Activated CD8-positive, alpha-beta memory T cell treated with anti-CD3 and anti-CD28 coated beads for 24 hours (primary cell): Measurements from ENCODE around the gene KLHL7.
"Not testable (repeated sequence)": the region's sequence is repeated elsewhere in the genome, so short reads cannot be mapped to it uniquely, and the experiment has no call there.

Source experiments
- DNase-seq: peaks from one replicate; pipeline ENCODE4 v3.0.0-alpha.2; 2020

Gene KLHL7

GRCh38 chr7:23183279-23184012 is 77.9 kb downstream of the KLHL7 start:
- DNase-seq, result no peak

GRCh38 chr7:23184291-23184690 is 78.7 kb downstream of the KLHL7 start:
- DNase-seq, result no peak

- no peak for DNase-seq
These were observed 79.2 kb downstream of the KLHL7 start for GRCh38 chr7:23184709-23185359.

GRCh38 chr7:23185980-23186379 is 80.4 kb downstream of the KLHL7 start:
- no peak for DNase-seq

DNA sequence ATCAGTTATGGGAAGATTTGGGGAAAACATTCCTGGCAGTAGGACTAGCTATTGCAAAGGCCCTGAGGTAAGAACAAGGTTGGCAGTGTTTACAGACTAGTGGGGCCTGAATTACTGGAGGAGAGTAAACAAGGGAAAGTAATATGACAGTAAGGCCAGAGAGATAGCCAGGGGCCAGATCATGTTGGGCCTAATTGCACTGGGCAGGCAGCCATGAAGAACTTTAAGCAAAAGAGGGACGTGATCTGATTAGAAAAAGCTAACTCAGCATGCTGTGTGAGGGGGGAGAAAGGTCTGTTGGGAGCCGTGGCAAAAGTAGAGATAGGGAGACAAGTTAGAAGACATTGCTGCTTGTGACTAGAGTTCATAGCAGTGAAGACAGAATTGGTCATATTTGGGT is 85.4 kb downstream of the KLHL7 start:
- DNase-seq, result no peak

GRCh38 chr7:23193650-23194227 is 88.2 kb downstream of the KLHL7 start:
- DNase-seq, result not testable (repeated sequence)

- no peak for DNase-seq
These were observed 90.7 kb downstream of the KLHL7 start for GRCh38 chr7:23196306-23196705.

DNA sequence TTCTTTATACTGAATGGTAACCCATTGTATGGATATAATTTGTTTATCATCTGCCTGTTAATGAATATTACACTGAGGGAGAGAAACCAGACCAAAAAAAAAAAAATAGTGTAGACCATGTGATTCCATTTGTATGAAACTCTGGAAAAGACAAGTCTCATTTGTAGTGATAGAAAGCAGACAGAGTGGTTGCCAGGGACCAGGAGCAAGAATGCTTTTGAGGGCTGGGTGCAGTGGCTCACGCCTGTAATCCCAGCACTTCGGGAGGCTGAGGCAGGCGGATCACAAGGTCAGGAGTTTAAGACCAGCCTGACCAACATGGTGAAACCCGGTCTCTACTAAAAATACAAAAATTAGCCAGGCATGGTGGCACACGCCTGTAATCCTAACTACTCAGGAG is 92.2 kb downstream of the KLHL7 start:
- DNase-seq, result not testable (repeated sequence)

- DNase-seq, result no peak
These were observed 94.7 kb downstream of the KLHL7 start for GRCh38 chr7:23200331-23200730.

DNA sequence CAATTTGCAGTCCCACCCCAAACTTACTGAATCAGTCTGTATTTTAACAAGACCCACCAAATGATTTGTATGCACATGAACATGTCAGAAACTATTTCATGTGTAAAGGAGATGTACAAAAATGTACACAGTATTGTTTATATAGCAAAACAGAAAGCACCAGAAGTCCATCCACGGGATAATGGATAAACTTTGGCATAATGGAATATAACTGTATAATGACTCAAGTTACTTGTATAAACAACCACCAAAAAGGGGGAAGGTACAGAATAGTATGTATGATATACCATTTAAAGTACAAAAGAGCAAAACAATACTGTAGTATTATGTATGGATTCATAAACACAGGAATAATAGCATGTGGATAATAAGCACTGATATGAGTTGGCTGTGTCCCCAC is 98.7 kb downstream of the KLHL7 start:
- no peak for DNase-seq

- no peak for DNase-seq
These were observed 100.0 kb downstream of the KLHL7 start for GRCh38 chr7:23205577-23205908.

GRCh38 chr7:23205909-23206767 is 100.6 kb downstream of the KLHL7 start:
- DNase-seq, result no peak

DNA sequence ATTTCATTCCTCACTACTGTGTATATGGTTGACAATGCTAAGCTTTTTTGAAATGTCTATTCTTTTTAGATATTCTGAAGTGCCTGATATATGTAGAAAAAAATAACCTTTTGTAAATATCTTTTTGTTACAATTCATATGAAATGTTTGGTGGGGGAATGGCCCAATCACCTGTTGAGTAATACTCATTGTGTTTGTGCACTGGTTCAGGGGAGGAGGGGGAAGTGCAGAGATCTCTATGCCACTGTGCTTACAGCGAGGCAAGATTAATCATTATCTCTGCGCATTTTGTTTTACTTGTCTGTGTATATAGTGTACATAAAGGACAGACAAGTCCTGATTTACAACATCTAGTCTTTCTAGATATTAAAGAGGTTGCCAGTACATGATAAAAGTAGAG is 101.4 kb downstream of the KLHL7 start:
- no peak for DNase-seq

DNA sequence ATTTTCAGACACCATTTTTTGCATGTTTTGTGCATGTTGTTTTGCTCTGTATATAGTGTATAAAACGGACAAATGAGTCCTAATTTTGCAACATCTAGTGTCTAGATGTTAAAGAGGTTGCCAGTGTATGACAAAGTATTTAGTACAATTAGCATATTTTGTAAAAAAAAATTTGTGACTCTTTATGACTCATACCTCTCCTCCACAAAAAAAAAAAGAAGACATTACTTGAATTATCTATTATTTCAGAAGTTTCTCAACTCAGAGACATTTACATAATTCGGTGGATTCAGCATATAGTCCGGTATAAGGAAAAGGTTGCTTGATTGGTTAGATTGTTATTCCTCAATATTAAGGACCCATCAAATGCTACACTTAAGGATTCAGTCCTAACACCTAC is 102.3 kb downstream of the KLHL7 start:
- no peak for DNase-seq

- no peak for DNase-seq
These were observed 102.7 kb downstream of the KLHL7 start for GRCh38 chr7:23208316-23208715.

GRCh38 chr7:23210506-23210905 is 104.9 kb downstream of the KLHL7 start:
- no peak for DNase-seq

GRCh38 chr7:23211589-23211988 is 106.0 kb downstream of the KLHL7 start:
- DNase-seq, result no peak

GRCh38 chr7:23212395-23212794 is 106.8 kb downstream of the KLHL7 start:
- no peak for DNase-seq

- DNase-seq, result no peak
These were observed 107.3 kb downstream of the KLHL7 start for GRCh38 chr7:23212841-23213240.

DNA sequence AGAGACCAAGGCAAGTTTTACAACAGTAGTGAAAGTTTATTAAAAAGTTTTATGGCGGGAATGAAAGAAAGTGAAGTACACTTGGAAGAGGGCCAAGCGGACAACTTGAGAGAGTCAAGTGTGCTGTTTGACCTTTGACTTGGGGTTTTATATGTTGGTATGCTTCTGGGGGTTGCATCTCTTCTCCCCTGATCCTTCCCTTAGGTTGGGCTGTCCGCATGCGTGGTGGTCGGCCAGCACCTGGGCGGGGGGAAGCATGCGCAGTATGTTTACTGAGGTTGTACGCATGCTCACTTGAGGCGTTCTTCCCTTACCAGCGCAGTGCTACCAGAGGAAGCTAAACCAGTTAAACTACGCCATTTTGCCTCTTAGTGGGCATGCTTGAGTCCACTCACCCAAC is 108.2 kb downstream of the KLHL7 start:
- no peak for DNase-seq

- no peak for DNase-seq
These were observed 108.8 kb downstream of the KLHL7 start for GRCh38 chr7:23214423-23214822.

- DNase-seq, result no peak
These were observed 109.4 kb downstream of the KLHL7 start for GRCh38 chr7:23214938-23215337.

- no peak for DNase-seq
These were observed 110.4 kb downstream of the KLHL7 start for GRCh38 chr7:23216021-23216420.

DNA sequence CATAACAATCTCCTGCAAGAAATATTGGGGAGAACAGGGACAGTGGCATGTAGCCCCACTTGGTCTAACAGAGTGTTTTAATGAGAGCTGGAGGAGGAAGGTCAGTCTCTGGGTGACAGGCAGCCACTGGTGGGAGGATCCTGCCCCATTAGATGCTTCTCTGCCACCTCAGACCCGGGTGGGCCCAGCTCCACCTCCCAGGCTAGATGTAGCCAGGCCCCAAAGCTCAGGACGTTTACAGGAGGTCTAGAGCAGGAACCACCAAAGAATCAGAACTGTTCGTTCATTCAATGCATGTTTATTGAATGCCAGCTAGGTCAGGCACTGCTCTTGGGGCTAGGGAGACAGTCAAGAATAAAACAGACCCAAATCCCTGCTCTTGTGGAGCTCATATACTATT is 112.6 kb downstream of the KLHL7 start:
- no peak for DNase-seq
